HepG2 (cell line): ENCODE measurements around the gene FALEC. TPM values are rescaled to one million over a fixed set of nuclear protein-coding genes. Genes with fewer than 3 reads are reported as not detected.

Source experiments
- ATAC-seq: fragments of 200-7000 bp; cut with Tn5 transposase; 3 replicates; pipeline ENCODE4 v1.9.1; 2020; ENCODE audit warnings: mild to moderate bottlenecking, moderate library complexity
- BruUV-seq: library from RNA; stranded (reverse); fragments of 400-500 nt; replicated peaks from 2 replicates; lab custom pipeline; 2021; lab: Mats Ljungman, UMichigan
- CTCF ChIA-PET: fragments of 300-600 bp; formaldehyde crosslinking; extraction: SDS; loops from one replicate; lab custom pipeline; 2021; ENCODE audit warnings: low total read pairs, inconsistent platforms, low intra/inter-chr PET ratio; lab: Yijun Ruan, JAX
- POLR2A ChIA-PET: fragments of 350-600 bp; sonication (Branson Sonifier 250); formaldehyde crosslinking; loops from one replicate; lab custom pipeline; 2020; ENCODE audit warnings: antibody characterized with exemption, inconsistent platforms; lab: Yijun Ruan, JAX
- DNase-seq: peaks from one replicate; pipeline ENCODE4 v3.0.0-alpha.2; 2015; ENCODE audit warnings: low spot score
- FAIRE-seq: peaks from 3 replicates; lab custom pipeline; 2011; peaks lifted over from hg19 to GRCh38; lab: Jason Lieb, UNC
- H2AFZ ChIP-seq: one replicate; pipeline ENCODE4 v1.6.1; 2011; ENCODE audit warnings: low read length, inconsistent platforms
- H3K27ac ChIP-seq: fragments of 300-600 bp; 3 replicates; pipeline ENCODE4 v1.8.0; 2011; ENCODE audit warnings: mixed run types, mild to moderate bottlenecking, mixed read lengths, low read length, inconsistent platforms; ENCODE audit not compliant: insufficient read depth; ENCODE audit errors: extremely low read length
- H3K27me3 ChIP-seq, 2 experiments: fragments of 200-600 bp in 1 of 2; 2 replicates in 1 of 2; 3 replicates in 1 of 2; pipeline versions ENCODE4 v1.6.0 to v1.8.0; 2011; ENCODE audit warnings: low read length in 2 of 2, mild to moderate bottlenecking in 2 of 2, moderate library complexity in 2 of 2, inconsistent platforms in 1 of 2; ENCODE audit not compliant: insufficient read depth in 2 of 2, control insufficient read depth in 1 of 2
- H3K36me3 ChIP-seq, 2 experiments: fragments of 200-600 bp in 1 of 2; replicated peaks in 1 of 2; 2 replicates in 1 of 2; 3 replicates in 1 of 2; pipeline versions ENCODE4 v1.5.1 to v1.8.0; 2011; ENCODE audit warnings: low read length in 2 of 2, inconsistent platforms in 1 of 2; ENCODE audit not compliant: insufficient read depth in 2 of 2, control insufficient read depth in 1 of 2
- H3K4me1 ChIP-seq: 2 replicates; pipeline ENCODE4 v1.5.1; 2012; ENCODE audit warnings: low read length, inconsistent platforms; ENCODE audit not compliant: insufficient read depth
- H3K4me2 ChIP-seq: 2 replicates; pipeline ENCODE4 v1.6.0; 2011; ENCODE audit warnings: low read depth, low read length, inconsistent platforms
- H3K4me3 ChIP-seq, 3 experiments: fragments of 200-600 bp in 1 of 3; sonication (generic), shearing (Covaris generic) in 1 of 3; replicated peaks in 1 of 3; 2 replicates each; pipeline ENCODE4 v1.5.1; 2011 to 2016; ENCODE audit warnings: low read length in 3 of 3, inconsistent platforms in 2 of 3, low read depth in 2 of 3, mild to moderate bottlenecking in 2 of 3, control low read depth in 1 of 3, mixed read lengths in 1 of 3; ENCODE audit not compliant: insufficient read depth in 1 of 3
- H3K79me2 ChIP-seq: one replicate; pipeline ENCODE4 v1.6.1; 2011; ENCODE audit warnings: low read length, inconsistent platforms; ENCODE audit not compliant: insufficient read depth
- H3K9ac ChIP-seq: 2 replicates; pipeline ENCODE4 v1.6.0; 2011; ENCODE audit warnings: mild to moderate bottlenecking, low read depth, low read length, inconsistent platforms; ENCODE audit not compliant: insufficient read depth
- H3K9me3 ChIP-seq: 2 replicates; pipeline ENCODE4 v1.5.1; 2012; ENCODE audit warnings: mild to moderate bottlenecking, low read length
- H4K20me1 ChIP-seq: 2 replicates; pipeline ENCODE4 v1.6.0; 2011; ENCODE audit warnings: inconsistent platforms, mild to moderate bottlenecking, low read length, moderate library complexity; ENCODE audit not compliant: insufficient read depth
- CHD2 ChIP-seq: IDR thresholded peaks from 2 replicates; pipeline ENCODE4 v1.6.1; 2011; ENCODE audit warnings: low read depth, low read length, improper control_type of control experiment
- E2F2 ChIP-seq: sonication (generic); formaldehyde crosslinking; IDR thresholded peaks from 2 replicates; pipeline ENCODE4 v1.4.0; 2020; ENCODE audit warnings: missing genetic modification reagents, borderline replicate concordance
- ELF3 ChIP-seq: IDR thresholded peaks from 2 replicates; pipeline ENCODE4 v1.6.1; 2016; ENCODE audit warnings: missing genetic modification reagents, missing compliant biosample characterization
- HES4 ChIP-seq: sonication (generic); formaldehyde crosslinking; IDR thresholded peaks from 2 replicates; pipeline ENCODE4 v1.9.0; 2021; ENCODE audit warnings: mild to moderate bottlenecking, missing genetic modification reagents, borderline replicate concordance
- JUND ChIP-seq: sonication (generic); formaldehyde crosslinking; IDR thresholded peaks from 2 replicates; pipeline ENCODE4 v1.8.0; 2022; ENCODE audit warnings: mild to moderate bottlenecking, missing genetic modification reagents
- MTF2 ChIP-seq: sonication (generic); formaldehyde crosslinking; IDR thresholded peaks from 2 replicates; pipeline ENCODE4 v1.5.0; 2020; ENCODE audit warnings: missing genetic modification reagents, borderline replicate concordance
- NFE2L2 ChIP-seq: fragments of 150-350 bp; IDR thresholded peaks from 2 replicates; pipeline ENCODE4 v1.6.1; 2014; ENCODE audit warnings: low read length
- SRY ChIP-seq: sonication (generic); formaldehyde crosslinking; IDR thresholded peaks from 2 replicates; pipeline ENCODE4 v1.8.0; 2022; ENCODE audit warnings: mild to moderate bottlenecking, missing genetic modification reagents
- TBX2 ChIP-seq: sonication (generic); formaldehyde crosslinking; IDR thresholded peaks from 2 replicates; pipeline ENCODE4 v1.5.0; 2020; ENCODE audit warnings: missing genetic modification reagents, mild to moderate bottlenecking, borderline replicate concordance
- ZBTB40 ChIP-seq, 2 experiments: fragments of 450-650 bp in 1 of 2; sonication (generic) in 1 of 2; formaldehyde crosslinking in 1 of 2; IDR thresholded peaks; 2 replicates each; pipeline versions ENCODE4 v1.6.1 to v1.8.0; 2016 to 2022; ENCODE audit warnings: antibody characterized with exemption in 1 of 2, mild to moderate bottlenecking in 1 of 2, missing genetic modification reagents in 1 of 2
- ZNF451 ChIP-seq: sonication (generic); formaldehyde crosslinking; IDR thresholded peaks from 2 replicates; pipeline ENCODE4 v1.5.0; 2020; ENCODE audit warnings: mild to moderate bottlenecking, missing genetic modification reagents
- ZNF572 ChIP-seq: sonication (generic); formaldehyde crosslinking; IDR thresholded peaks from 2 replicates; pipeline ENCODE4 v1.5.1; 2020; ENCODE audit warnings: mild to moderate bottlenecking, missing genetic modification reagents
- ZNF674 ChIP-seq: sonication (generic); formaldehyde crosslinking; IDR thresholded peaks from 2 replicates; pipeline ENCODE4 v1.5.0; 2020; ENCODE audit warnings: low read depth, mild to moderate bottlenecking, missing genetic modification reagents
- ZNF777 ChIP-seq: sonication (generic); formaldehyde crosslinking; IDR thresholded peaks from 2 replicates; pipeline ENCODE4 v1.4.0; 2020; ENCODE audit warnings: missing genetic modification reagents
- ZNF816 ChIP-seq: sonication (generic); formaldehyde crosslinking; IDR thresholded peaks from 2 replicates; pipeline ENCODE4 v1.8.0; 2022; ENCODE audit warnings: missing genetic modification reagents, mild to moderate bottlenecking, borderline replicate concordance
- WGBS: methylation state at CpG from one replicate; pipeline ENCODE4 v1.1.6; 2017; ENCODE audit warnings: low lambda C conversion rate; 5-methylcytosine and 5-hydroxymethylcytosine counted together
- in situ Hi-C: cut with HindIII; loops from 2 replicates; pipeline ENCODE4 v1.10.0; 2017; ENCODE audit warnings: low pct_unique_long_range_greater_than_20kb; ENCODE audit not compliant: extremely low pct_ligation_motif_present
- intact Hi-C: fragments of 100-400 bp; cut with micrococcal nuclease; formaldehyde crosslinking; loops from one replicate; pipeline ENCODE4 v1.10.0; 2022; ENCODE audit not compliant: unreplicated experiment
- polyA plus RNA-seq, 8 experiments: library from polyadenylated mRNA; depleted of rRNA in 3 of 8; stranded (reverse) in 7 of 8; unstranded in 1 of 8; fragments of >200 nt; fragmentation: Illumina TruSeq in 4 of 8; extraction: Trizol in 4 of 8; gene quantifications; 2 replicates each; pipeline versions ENCODE4 v1.2.1 to v1.2.3, GENCODE V29; 2011 to 2016; ENCODE audit warnings: low read depth in 4 of 8, missing spikeins in 1 of 8, mixed read lengths in 1 of 8; ENCODE audit not compliant: insufficient read depth in 1 of 8
- total RNA-seq, 5 experiments: library from RNA; depleted of rRNA; stranded (reverse); fragments of >200 nt; fragmentation: Illumina TruSeq; extraction: Trizol; gene quantifications; 2 replicates each; pipeline ENCODE4 v1.2.3, GENCODE V29; 2016; ENCODE audit warnings: low read depth in 1 of 5

Gene FALEC
- total and polyA plus RNA-seq, 2 of the 13 experiments (the other 11 are each of a cell fraction or from before 2014, with no cell fraction given), result 0.33 to 0.71 TPM

- ATAC-seq, result no peak
- FAIRE-seq, result no peak
- intact Hi-C loops (loop anchor here (1.0 to 10.0 kb wide), 2 partner anchors 21 to 298 kb away; partner anchors contain the start of gene CA14), in situ Hi-C loops (loop anchor here (5.0 kb wide), 1 partner anchor 86 kb away; no protein-coding TSS in a partner anchor)
- H3K79me2 ChIP-seq, result no peaks in the 10 kb centered on the region
- 75% methylated on average over 7 of the region's 12 CpGs for WGBS
- CTCF ChIA-PET, result no interaction called here
- no peaks in the 10 kb centered on the region for H3K9me3 ChIP-seq
- peaks cover 0 to 5% of the 10 kb centered on the region in 2 experiments; a peak in 2 of 5 replicates for H3K36me3 ChIP-seq
- peak overlapping the region; percentile 53; the same call in 1 of the 2 replicates for H3K9ac ChIP-seq
- H3K4me2 ChIP-seq, result peak overlapping the region; percentile 81
- H2AFZ ChIP-seq, result no peak overlapping the region
- H3K27me3 ChIP-seq, result no peaks in the 10 kb centered on the region; a peak in 1 of 5 replicates
- no peaks in the 10 kb centered on the region for H4K20me1 ChIP-seq
- H3K27ac ChIP-seq, result peak overlapping the region; percentile 76
- no peak for DNase-seq
- no TSS peak for BruUV-seq
- POLR2A ChIA-PET, result interaction anchor here (1.0 to 6.9 kb wide), 5 partner anchors 9 to 38 kb away, joined by 3 to 88 read pairs (median 7); partner anchors contain the start of genes FALEC and MCL1
- H3K4me1 ChIP-seq, result peaks cover 58% of the 10 kb centered on the region
- H3K4me3 ChIP-seq, result peak overlapping the region; percentile 3 to 66 (median 18); a peak in 4 of 6 replicates
- no peak for TF ChIP-seq MTF2 (CRISPR knock-in tag)
- no peak for TF ChIP-seq ZNF451 (CRISPR knock-in tag)
- TF ChIP-seq TBX2 (CRISPR knock-in tag), result 0 out of 2 replicates have a peak, but pooled peaks have one; percentile 23
- no peak for TF ChIP-seq E2F2 (CRISPR knock-in tag)
- TF ChIP-seq ZNF777 (CRISPR knock-in tag), result no peak
- 0 out of 2 replicates have a peak, but pooled peaks have one; percentile 30 for TF ChIP-seq SRY (CRISPR knock-in tag)
- TF ChIP-seq ZNF674 (CRISPR knock-in tag), result no peak
- TF ChIP-seq JUND (CRISPR knock-in tag), result no peak
- no peak for TF ChIP-seq NFE2L2
- no peak for TF ChIP-seq ZNF816 (CRISPR knock-in tag)
- no peak for TF ChIP-seq HES4 (CRISPR knock-in tag)
- no peak for TF ChIP-seq ZBTB40 (IDR thresholded peaks at IDR 0.05)
- no peak for TF ChIP-seq ZBTB40 (CRISPR knock-in tag; IDR thresholded peaks at IDR 0.05)
- no peak for TF ChIP-seq CHD2
- no peak for TF ChIP-seq ELF3
- 0 out of 2 replicates have a peak, but pooled peaks have one; percentile 23 for TF ChIP-seq ZNF572 (CRISPR knock-in tag)
Observed at GRCh38 chr1:150552911-150553289, 37.3 kb downstream of the FALEC start.
